SK-N-SH treated with all-trans-retinoic acid at 6 μM for 48 hours (cell line): ENCODE results near the gene CCDC117.

Source experiments
- ARNTL ChIP-seq: fragments of 450-650 bp; formaldehyde crosslinking; IDR thresholded peaks from 2 replicates; pipeline ENCODE4 v1.5.0; 2020; ENCODE audit warnings: low read depth, mild to moderate bottlenecking, moderate library complexity, borderline replicate concordance
- CREB5 ChIP-seq: fragments of 250-450 bp; sonication (Bioruptor Pico); IDR thresholded peaks from 2 replicates; pipeline ENCODE4 v1.5.1; 2020; ENCODE audit warnings: low read depth, mild to moderate bottlenecking, moderate library complexity
- CSDC2 ChIP-seq: fragments of 250-450 bp; sonication (Bioruptor Pico); IDR thresholded peaks from 2 replicates; pipeline ENCODE4 v1.5.0; 2020; ENCODE audit warnings: mild to moderate bottlenecking, moderate library complexity
- CSRNP3 ChIP-seq: fragments of 250-450 bp; sonication (Bioruptor Pico); IDR thresholded peaks from 2 replicates; pipeline ENCODE4 v1.5.1; 2021; ENCODE audit warnings: mild to moderate bottlenecking, moderate library complexity
- POU6F1 ChIP-seq: fragments of 250-450 bp; sonication (Bioruptor Pico); IDR thresholded peaks from 2 replicates; pipeline ENCODE4 v1.8.0; 2021; ENCODE audit warnings: low read depth, mild to moderate bottlenecking, moderate library complexity, borderline replicate concordance
- PPARA ChIP-seq: fragments of 250-450 bp; sonication (Bioruptor Pico); IDR thresholded peaks from 2 replicates; pipeline ENCODE4 v1.5.0; 2020; ENCODE audit warnings: mild to moderate bottlenecking, borderline replicate concordance
- RARB ChIP-seq: fragments of 250-450 bp; sonication (Bioruptor Pico); IDR thresholded peaks from 2 replicates; pipeline ENCODE4 v1.8.0; 2021; ENCODE audit warnings: mild to moderate bottlenecking, moderate library complexity
- ZFP3 ChIP-seq: fragments of 250-450 bp; sonication (Bioruptor Pico); IDR thresholded peaks from 2 replicates; pipeline ENCODE4 v1.5.0; 2020; ENCODE audit warnings: mild to moderate bottlenecking, moderate library complexity
- ZNF565 ChIP-seq: fragments of 450-650 bp; formaldehyde crosslinking; conservative IDR thresholded peaks from 2 replicates; pipeline ENCODE4 v1.5.0; 2020; ENCODE audit warnings: low read depth, mild to moderate bottlenecking, moderate library complexity
- ZNF70 ChIP-seq: fragments of 450-650 bp; formaldehyde crosslinking; IDR thresholded peaks from 2 replicates; pipeline ENCODE4 v1.5.0; 2020; ENCODE audit warnings: mild to moderate bottlenecking, moderate library complexity

GRCh38 chr22:28773461-28773867 lies 969 bp downstream of the CCDC117 start:
- TF ChIP-seq CREB5 (CRISPR knock-in tag), result no peak
- no peak for TF ChIP-seq RARB (CRISPR knock-in tag)
- TF ChIP-seq PPARA (CRISPR knock-in tag), result no peak
- no peak for TF ChIP-seq POU6F1 (CRISPR knock-in tag)
- no peak for TF ChIP-seq ZFP3 (CRISPR knock-in tag)
- TF ChIP-seq ZNF565 (CRISPR knock-in tag), result no peak
- TF ChIP-seq CSDC2 (CRISPR knock-in tag), result no peak
- TF ChIP-seq CSRNP3 (CRISPR knock-in tag), result no peak
- no peak for TF ChIP-seq ZNF70 (CRISPR knock-in tag)
- no peak for TF ChIP-seq ARNTL (CRISPR knock-in tag)
